ENCODE results near the gene HOXB4.

The HOXB4 gene

GRCh38 chr17:48571826-48572417, 6.2 kb downstream of the HOXB4 start:
- Histone ChIP-seq H3K4me1 (no peaks in the 10 kb centered on the region), H3K4me2 (ENCODE audit: low read length) (no peak overlapping the region), H3K27me3 (ENCODE audit: control insufficient read depth, insufficient read depth, low read length) (no peaks in the 10 kb centered on the region), H3K79me2 (no peaks in the 10 kb centered on the region), H3K4me3 (ENCODE audit: low read depth, low read length) (no peak overlapping the region), H3K36me3 (ENCODE audit: control insufficient read depth, insufficient read depth, low read length) (no peaks in the 10 kb centered on the region), H3K9ac (no peak overlapping the region), H2AFZ (no peak overlapping the region), H3K27ac (no peak overlapping the region), H3K9me3 (ENCODE audit: control insufficient read depth, low read length) (no peaks in the 10 kb centered on the region)
- TF ChIP-seq CTCF (IDR thresholded peaks at IDR 0.05): no peak

GRCh38 chr17:48571024-48571818, 6.9 kb downstream of the HOXB4 start:
- Histone ChIP-seq H3K4me1 (no peaks in the 10 kb centered on the region), H3K27me3 (ENCODE audit: control insufficient read depth, insufficient read depth, low read length) (no peaks in the 10 kb centered on the region), H3K79me2 (no peaks in the 10 kb centered on the region), H2AFZ (no peak overlapping the region), H3K4me2 (ENCODE audit: low read length) (no peak overlapping the region), H3K36me3 (ENCODE audit: control insufficient read depth, insufficient read depth, low read length) (no peaks in the 10 kb centered on the region), H3K9me3 (ENCODE audit: control insufficient read depth, low read length) (no peaks in the 10 kb centered on the region), H3K27ac (no peak overlapping the region), H3K9ac (no peak overlapping the region), H3K4me3 (ENCODE audit: low read depth, low read length) (no peak overlapping the region)
- no peak for TF ChIP-seq CTCF (IDR thresholded peaks at IDR 0.05)

GRCh38 chr17:48570325-48571023, 7.7 kb downstream of the HOXB4 start:
- Histone ChIP-seq H2AFZ (no peak overlapping the region), H3K4me1 (no peaks in the 10 kb centered on the region), H3K36me3 (ENCODE audit: control insufficient read depth, insufficient read depth, low read length) (no peaks in the 10 kb centered on the region), H3K9me3 (ENCODE audit: control insufficient read depth, low read length) (no peaks in the 10 kb centered on the region), H3K27me3 (ENCODE audit: control insufficient read depth, insufficient read depth, low read length) (no peaks in the 10 kb centered on the region), H3K79me2 (no peaks in the 10 kb centered on the region), H3K4me3 (ENCODE audit: low read depth, low read length) (no peak overlapping the region), H3K27ac (no peak overlapping the region), H3K9ac (no peak overlapping the region), H3K4me2 (ENCODE audit: low read length) (no peak overlapping the region)
- no peak for TF ChIP-seq CTCF (IDR thresholded peaks at IDR 0.05)

GRCh38 chr17:48569674-48570324, 8.4 kb downstream of the HOXB4 start:
- Histone ChIP-seq H3K36me3 (ENCODE audit: control insufficient read depth, insufficient read depth, low read length) (no peaks in the 10 kb centered on the region), H3K79me2 (no peaks in the 10 kb centered on the region), H3K4me2 (ENCODE audit: low read length) (no peak overlapping the region), H2AFZ (no peak overlapping the region), H3K27ac (no peak overlapping the region), H3K27me3 (ENCODE audit: control insufficient read depth, insufficient read depth, low read length) (no peaks in the 10 kb centered on the region), H3K9ac (no peak overlapping the region), H3K4me3 (ENCODE audit: low read depth, low read length) (no peak overlapping the region), H3K9me3 (ENCODE audit: control insufficient read depth, low read length) (no peaks in the 10 kb centered on the region), H3K4me1 (no peaks in the 10 kb centered on the region)
- TF ChIP-seq CTCF (IDR thresholded peaks at IDR 0.05): no peak

Measured in parathyroid adenoma (tissue), 2 donors.